GM21447 (cell line): ENCODE measurements around the gene CCL17.
"Not testable (repeated sequence)": the region's sequence is repeated elsewhere in the genome, so short reads cannot be mapped to it uniquely, and the experiment has no call there.

Experiments used
- ATAC-seq: cut with Tn5 transposase; IDR thresholded peaks from one replicate; pipeline ENCODE4 v1.9.1; 2021; ENCODE audit not compliant: unreplicated experiment

Gene CCL17

DNA sequence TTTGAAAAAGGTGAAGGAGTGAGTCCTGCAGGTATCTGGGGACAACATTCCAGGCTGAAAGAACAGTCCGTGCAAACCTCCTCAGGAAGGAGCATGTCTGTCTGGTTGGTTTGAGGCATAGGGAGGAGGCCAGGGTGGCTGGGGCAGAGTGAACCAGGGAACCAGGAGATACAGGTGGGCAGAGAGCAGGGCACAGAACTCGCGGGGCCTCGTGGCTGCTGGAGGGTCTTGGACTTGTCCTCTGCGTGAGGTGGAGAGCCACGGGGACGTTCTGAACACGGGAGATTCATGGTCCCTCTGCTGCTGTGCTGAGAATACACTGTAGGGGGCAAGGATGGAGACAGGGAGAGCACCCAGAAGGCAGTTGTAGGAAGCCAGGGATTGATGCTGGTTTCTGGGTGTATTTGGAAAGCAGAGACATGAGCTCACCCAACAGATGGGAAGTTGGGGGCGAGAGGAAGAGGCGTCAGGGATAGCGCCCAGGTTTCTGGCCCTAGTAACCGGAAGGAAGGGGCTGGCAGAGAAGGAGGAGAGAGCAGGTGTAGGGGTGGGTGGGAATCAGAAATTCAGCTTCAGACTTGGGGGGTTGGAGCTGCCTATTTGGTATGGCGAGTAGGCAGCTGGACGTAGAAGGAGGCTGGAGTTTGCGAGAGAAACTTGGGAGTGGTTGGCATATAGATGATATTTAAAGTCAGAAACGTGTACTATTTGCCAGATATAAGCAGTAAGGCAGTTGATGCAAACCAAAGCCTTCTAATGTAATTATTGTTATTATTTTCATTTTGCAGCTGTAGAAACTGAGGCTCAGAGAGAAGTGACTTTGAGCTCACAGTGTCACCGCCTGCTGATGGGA is at the start of gene CCL17:
CCL17 (plus strand) TSS at position 803 of the 853 bp plus-strand sequence. CDS start 9,166 bp downstream, outside the sequence.
- ATAC-seq = no peak

DNA sequence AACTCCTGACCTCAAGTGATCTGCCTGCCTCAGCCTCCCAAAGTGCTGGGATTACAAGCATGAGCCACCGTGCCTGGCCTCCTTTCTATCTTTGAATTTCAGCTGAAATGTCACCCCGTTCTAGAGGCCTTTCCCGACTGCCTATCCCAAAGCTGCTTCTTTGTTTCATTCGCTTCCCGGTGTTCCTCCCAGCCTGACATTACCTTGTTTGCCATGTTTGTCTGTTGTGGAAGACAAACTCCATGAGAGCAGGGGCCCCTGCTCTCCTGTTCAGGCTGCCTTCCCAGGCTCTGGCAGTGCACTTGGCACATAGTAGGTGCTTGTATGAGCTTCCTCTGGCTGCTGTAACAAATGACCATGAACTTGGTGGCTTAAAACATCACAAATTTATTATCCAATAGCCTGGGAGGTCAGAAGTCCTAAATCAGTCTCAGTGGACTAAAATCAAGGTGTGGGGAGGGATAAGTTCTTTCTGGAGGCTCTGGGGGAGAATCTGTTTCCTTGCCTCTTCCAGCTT is 48.6 kb upstream of the CCL17 start:
- no peak for ATAC-seq

DNA sequence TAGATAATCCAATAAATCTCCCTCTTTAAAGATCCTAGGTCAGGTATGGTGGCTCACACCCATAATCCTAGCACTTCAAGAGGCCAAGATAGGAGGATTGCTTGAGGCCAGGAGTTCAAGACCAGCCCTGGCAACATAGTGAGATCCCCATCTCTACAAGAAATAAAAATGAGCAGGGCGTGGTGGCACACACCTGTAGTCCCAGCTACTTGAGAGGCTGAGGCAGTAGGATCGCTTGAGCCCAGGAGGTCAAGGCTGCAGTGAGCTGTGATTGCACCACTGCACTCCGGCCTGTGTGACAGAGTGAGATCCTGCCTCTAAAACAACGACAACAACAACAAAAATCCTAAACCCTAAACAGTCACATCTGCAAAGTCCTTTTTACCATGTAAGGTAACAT is 48.0 kb upstream of the CCL17 start:
- ATAC-seq = no peak

DNA sequence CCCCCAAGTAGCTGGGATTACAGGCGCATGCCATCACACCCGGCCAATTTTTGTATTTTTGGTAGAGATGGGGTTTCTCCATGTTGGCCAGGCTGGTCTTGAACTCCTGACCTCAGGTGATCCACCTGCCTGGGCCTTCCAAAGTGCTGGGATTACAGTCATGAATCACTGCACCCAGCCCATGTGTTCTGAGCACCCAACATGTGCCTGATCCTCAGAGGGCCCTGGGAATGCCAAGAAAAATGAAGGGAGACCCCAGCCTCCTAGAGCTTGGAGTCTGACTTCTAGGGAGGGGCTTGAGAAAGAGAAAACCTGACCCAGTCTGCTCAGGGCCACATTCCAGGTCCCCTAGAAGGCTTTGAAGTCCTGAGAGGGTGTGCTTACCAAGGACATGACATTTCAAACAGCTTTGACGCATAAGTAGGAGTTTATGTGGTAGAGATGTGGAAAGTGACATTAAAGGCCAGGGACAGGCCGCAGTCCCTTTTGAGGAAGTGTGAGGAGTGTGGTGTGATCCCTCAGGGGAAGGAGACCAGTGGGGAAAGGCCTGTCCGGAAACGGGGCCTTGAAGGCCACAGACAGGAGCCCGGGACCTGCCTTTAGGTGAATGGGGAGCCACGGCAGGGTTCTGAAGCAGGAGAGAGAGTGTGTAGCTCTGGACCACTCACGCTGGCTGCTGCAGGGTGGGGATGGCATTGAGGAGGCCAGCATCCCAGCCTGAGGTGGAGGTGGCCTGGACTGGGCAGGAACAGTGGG is 47.1 kb upstream of the CCL17 start:
- peak; percentile 51 for ATAC-seq

DNA sequence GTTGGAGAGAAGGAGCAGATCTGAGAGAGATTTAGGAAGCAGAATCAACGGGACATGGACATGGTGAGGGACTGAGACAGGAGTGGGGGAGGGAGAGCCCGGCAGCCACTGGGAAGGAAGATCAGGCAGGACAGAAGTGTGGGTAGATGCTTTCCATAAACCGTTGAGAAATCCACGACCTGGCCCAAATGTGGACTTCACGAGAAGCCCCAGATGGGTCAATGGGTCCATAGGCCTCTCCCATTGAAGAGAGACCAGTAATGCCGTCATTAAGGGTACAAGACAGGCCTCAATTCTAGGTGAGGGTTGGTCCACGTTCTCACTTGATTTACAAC is 46.5 kb upstream of the CCL17 start:
- no peak for ATAC-seq

DNA sequence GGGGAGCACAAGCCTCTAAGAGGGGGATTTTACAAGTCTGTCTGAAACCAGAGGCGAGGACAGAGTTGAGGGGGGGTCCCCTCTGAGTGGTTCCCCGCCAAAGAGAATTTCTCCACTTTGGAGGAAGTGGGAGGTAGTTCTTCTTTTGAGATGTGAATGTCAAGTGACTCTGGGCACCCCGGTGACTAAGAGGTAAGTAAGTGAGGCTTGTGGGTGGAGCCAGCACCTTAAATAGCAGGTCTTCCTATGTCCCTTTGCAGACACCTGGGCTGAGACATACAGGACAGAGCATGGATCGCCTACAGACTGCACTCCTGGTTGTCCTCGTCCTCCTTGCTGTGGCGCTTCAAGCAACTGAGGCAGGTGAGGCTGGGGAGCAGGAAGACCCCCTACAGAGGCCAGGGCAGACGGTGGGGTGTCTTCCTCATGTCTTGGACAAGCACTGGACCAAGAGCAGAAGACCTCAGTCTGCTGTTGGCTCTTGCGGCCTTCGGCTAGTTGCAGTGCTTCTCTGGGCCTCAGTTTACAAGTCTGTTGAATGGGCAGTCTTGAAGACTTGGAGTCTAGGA is 46.0 kb upstream of the CCL17 start, which contains the start of gene CCL22:
CCL22 (plus strand) TSS at position 257 of the 569 bp plus-strand sequence; CDS start at position 291, 34 bp downstream.
- no peak for ATAC-seq

DNA sequence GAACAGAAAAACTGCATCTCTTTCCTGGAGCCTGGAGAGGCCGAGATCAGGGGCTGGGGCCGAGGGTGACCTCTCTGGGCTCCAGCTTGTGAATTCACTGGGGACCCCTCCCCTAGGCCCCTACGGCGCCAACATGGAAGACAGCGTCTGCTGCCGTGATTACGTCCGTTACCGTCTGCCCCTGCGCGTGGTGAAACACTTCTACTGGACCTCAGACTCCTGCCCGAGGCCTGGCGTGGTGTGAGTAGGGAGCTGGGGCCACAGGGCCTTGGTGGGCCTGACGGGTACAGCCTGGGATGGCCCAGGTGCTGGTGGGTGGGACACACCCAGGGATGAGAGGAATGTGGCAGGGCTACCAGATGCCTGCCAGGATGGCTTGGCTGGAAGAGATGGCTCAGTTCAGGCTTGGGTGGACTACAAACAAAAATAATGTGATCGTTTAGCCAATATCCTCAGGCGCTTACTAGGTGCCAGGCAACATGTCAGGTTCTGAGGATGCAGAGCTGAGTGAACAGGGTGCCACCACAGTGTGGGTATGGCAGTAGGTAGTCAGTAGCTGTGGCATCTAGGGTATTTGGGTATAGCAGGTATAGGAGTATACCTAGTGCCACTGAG is 44.1 kb upstream of the CCL17 start:
- ATAC-seq = no peak

DNA sequence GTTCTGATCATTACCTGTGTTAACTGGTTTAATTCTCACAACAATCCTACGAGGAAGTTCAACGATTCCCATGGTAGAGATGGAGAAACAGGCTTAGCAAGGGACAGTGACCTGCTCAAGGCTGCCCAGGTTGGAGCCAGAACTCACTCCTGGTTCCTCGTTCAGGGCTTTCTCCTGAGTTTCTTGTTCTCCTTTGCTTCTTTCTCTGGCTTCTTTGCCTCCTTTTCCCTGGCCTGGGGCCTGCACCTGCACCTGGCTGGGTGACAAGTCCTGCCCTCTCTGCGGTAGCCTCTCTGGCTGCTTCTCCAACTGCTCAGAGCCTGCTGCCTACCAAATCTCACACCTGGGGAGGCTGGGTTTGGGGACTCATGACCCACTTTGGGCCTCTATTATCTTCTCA is 43.2 kb upstream of the CCL17 start:
- ATAC-seq = no peak

DNA sequence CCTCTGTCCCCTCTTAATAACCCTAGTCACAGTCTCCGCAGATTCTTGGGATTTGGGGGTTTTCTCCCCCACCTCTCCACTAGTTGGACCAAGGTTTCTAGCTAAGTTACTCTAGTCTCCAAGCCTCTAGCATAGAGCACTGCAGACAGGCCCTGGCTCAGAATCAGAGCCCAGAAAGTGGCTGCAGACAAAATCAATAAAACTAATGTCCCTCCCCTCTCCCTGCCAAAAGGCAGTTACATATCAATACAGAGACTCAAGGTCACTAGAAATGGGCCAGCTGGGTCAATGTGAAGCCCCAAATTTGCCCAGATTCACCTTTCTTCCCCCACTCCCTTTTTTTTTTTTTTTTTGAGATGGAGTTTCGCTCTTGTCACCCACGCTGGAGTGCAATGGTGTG is 40.4 kb upstream of the CCL17 start:
- ATAC-seq = no peak

DNA sequence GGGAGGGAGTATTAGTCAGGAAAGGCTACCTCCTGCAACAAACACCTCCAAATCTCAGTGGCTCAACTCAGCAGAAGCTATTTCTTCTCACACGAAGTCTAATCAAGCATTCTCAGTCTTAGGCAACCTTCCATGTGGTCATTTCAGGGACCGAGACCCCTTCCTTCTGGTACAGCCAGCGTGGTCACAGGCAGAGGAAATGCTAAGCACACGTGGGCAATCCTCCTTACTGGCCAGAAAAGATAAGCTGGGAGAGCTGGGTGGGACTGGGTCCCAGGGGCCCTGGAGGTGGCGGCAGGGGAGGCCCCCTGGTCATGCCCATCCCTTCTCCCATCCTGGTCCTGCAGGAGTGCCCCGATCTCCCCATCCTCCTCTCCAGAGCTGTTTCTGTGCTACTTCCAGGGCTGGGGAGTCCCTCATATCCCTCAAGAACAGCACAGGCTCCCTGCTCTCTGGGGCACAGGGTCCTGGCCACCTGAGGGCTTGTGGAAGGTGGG is 38.0 kb upstream of the CCL17 start:
- no peak for ATAC-seq

DNA sequence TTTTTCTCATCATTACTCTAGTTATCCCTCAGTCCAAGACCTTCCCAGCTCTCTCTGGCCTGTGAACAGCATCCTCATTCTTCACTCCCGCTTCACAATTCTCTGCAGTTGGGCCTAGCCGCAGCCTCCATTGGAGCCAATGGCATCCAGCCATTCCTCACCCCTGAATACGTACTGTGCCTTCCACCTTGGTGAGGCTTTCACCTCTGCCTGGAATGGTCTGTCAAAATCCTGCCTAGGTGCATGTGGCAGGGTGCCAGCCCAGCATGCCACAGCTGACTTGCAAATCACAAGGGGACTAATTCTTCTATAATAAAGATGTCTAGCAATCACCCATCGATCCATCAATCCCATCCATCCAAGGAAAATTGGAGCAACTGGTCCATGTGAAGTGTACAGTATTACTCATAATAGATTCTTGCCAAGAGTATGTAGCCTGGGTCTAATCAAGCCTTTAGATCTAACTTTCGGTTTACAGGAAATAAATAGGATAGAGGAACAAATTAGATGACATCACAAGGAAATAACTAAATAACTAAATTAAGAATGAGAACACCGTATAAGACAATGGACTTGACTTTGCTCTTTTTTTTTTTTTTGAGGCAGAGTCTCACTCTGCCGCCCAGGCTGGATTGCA is 37.3 kb upstream of the CCL17 start:
- no peak for ATAC-seq

DNA sequence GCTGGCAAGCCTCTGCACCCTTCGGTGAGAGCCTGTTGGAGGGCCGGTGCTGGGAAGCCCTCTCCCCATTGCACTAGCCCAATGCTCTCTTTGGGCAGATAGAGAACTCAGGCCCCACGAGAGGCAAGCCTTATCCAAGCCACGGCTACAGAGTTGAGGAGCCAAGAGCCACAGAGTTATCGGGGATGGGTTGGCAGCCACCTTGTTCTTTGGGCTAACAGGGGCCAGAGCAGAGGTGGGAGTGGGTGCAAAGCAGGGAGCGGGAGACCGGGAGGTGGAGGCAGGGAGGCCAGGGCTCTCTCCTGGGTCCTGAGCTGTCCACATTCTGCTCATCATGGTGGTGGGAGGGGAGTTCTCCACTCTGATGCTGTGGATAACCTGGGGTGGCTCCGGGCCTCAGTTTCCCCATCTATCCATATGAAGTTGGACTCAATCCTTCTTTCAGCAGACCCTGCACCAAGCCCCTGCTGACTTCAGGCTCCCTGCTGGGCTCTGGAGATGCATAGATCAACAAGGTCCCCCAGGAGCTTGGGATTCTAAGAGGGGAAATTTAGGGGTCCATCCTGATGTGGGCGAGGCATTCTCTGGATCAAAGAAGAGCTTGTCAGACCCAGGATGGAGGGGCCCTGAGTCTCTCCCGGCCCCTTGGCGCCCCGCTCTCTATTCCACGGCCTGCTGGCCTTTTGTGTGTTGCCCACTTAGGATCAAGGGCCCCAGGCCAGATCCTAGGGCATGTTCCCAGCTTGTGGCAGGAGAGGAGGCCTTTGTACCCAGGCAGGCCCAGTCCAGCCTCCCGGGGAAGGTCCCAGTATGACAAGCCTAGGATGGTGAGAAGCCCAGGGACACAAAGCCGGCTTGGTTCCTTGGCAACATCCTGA is 32.8 kb upstream of the CCL17 start:
- ATAC-seq = no peak

DNA sequence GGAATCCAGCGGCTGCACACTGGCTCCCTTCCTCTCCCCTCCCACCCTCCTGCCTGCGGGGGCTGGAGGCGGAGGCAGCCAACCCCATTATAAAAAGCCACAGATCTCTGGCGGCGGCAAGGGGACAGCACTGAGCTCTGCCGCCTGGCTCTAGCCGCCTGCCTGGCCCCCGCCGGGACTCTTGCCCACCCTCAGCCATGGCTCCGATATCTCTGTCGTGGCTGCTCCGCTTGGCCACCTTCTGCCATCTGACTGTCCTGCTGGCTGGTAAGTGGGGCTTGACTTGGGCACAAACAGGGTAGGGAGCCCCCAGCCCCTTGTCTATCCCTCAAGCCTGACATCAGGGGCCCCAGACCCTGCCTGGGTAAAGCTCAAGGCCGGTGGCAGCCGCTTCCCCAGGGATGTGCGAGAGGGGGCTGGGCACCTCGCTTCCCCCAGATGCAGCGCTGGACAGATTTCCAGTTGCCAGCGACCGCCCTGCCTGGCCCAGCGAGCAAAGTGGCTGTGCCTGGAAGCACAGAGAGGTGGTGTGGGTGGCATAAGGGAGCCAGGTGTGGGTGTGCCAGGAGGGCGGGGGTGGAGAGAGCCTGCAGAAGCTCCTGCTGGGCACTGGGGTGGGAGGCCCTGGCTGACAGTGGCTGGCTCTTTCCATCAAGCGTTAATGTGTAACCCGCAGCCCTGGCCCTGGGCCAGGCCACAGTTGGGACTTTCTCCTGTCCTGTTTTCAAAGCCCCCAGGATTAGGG is 32.0 kb upstream of the CCL17 start, which contains the start of gene CX3CL1:
CX3CL1 (plus strand) TSS at position 119 of the 745 bp plus-strand sequence; CDS start at position 198, 79 bp downstream.
- ATAC-seq = no peak

DNA sequence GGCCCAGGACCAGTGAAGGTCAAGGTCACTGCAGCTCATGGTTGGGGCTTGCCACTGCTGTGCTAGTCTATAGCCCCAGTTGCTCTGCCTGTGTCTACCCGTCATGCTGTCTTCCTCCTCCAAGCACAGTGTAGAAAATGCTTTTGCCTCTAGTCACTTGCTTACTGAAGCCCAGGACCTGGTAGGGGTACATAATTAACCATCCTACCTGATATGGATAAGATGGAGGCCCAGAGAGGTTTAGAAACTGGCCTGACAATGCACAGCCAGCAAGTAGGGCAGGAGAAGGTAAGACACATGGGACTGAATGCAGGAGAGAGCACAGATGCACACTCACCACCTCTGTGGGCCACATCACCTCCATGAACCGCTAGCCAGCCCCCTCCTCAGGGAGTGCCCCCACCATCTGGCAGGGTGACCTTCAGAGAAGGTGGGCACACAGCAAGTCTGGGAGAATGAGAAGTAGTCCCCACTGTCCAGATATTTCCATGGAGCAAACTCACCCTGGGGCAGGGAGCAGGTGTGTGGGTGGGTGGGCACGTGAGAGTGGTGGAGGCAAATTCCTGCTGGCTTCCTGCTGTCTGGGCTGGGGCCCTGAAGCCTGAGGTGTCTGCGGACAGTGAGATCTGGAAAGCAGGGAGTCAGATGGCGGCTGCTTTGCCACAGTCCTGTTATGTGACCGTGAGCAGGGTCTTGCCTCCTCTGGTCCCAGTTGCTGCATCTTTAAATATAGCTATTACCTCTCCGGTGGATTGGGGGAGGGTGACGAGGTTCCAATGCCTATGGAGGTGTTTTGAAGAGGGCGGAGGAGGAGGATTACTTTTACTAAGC is 31.2 kb upstream of the CCL17 start:
- no peak for ATAC-seq

DNA sequence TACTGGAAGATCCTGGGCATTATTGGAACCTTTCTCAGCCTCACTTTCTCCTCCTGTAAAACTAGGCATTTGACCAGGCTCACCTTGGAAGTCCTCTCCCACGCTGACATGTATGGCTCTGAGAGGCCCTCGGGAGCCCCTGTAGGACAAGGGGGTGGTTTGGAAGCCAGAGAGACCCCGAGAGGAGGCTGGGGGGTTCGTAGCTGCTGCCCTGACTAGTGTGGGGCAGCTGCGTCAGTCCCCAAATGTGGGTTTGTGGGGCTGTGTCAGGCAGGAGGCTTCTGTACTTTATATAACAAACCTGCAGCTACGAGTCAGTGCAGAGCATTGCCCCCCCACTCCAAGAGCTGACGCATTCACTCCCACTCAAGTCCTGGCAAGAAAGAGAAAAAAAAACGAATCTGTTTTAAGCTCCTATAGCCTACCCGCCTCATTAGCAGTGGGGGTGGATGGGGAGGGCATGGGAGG is 30.5 kb upstream of the CCL17 start:
- ATAC-seq = no peak

DNA sequence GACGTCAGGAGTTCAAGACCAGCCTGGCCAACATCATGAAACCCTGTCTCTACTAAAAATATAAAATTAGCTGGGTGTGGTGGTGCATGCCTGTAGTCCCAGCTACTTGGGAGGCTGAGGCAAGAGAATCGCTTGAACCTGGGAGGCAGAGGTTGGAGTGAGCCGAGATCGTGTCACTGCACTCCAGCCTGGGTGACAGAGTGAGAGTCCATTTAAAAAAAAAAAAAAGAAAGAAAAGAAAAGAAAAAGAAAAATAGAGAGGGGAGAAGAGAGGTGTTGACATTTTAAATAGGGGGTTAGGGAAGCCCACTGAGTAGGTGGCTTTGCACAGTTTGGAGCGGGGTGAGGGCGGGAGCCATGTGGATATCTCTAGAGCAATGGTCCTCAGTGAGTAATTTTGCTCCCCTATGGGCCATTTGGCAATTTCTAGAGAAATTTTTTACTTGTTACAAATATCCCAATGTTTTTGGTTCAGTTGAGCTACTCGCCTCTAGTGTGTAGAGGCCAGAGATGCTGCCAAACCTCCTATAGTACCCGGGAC is 29.6 kb upstream of the CCL17 start:
- not testable (repeated sequence) for ATAC-seq

DNA sequence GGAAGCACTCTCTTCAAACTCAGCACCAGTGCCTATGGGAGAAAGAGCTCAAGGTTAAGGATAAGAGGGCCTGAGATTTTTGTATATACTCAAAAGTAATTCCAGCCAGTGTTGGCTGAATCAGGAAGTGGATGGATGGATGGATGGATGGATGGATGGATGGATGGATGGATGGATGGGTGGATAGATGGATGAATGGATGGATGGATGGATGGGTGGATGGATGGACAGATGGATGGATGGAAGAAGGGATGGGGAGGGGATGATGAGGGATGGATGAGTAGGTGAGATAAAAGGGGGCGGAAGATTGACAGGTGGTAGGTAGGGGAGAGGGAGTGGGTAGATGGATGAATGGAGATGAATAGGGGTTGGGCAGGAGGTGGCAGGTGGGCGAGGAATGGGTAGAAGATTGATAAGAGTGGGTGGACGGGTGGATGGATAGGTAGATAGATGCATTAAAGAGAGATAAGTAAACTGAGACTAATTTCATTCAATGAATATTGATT is 28.2 kb upstream of the CCL17 start:
- no peak for ATAC-seq
